Activated T-cell treated with anti-CD3 and anti-CD28 coated beads, Interleukin-2, amount 50 U/mL, for 72 hours (primary cell): ENCODE results near the gene SYNE2. TPM values are rescaled to one million over a fixed set of nuclear protein-coding genes. Genes with fewer than 3 reads are reported as not detected.
A peak's percentile ranks its signal among the peaks of the same experiment; 100 is the strongest.
"Not testable (repeated sequence)": the region's sequence is repeated elsewhere in the genome, so short reads cannot be mapped to it uniquely, and the experiment has no call there.

Source experiments
- ATAC-seq, 2 donors: fragments of 150-1000 bp; cut with Tn5 transposase; replicated peaks in 1 of 2; 2 replicates each; pipeline ENCODE4 v1.10.0; 2021; ENCODE audit warnings: moderate library complexity in 2 of 2, mild to moderate bottlenecking in 1 of 2
- DNase-seq, 2 donors: peaks; one replicate each; pipeline ENCODE4 v3.0.0; 2021 to 2022; ENCODE audit warnings: mixed read lengths in 1 of 2
- H3K27ac Mint-ChIP-seq: one replicate; pipeline ENCODE4 v1.8.0; 2022; ENCODE audit warnings: mild to moderate bottlenecking, moderate library complexity, mixed read lengths
- H3K27me3 Mint-ChIP-seq: one replicate; pipeline ENCODE4 v1.8.0; 2022; ENCODE audit warnings: low read depth, mixed read lengths
- H3K36me3 Mint-ChIP-seq, 2 donors: one replicate each; pipeline ENCODE4 v1.8.0; 2022; ENCODE audit warnings: mixed read lengths in 2 of 2, mild to moderate bottlenecking in 1 of 2; ENCODE audit not compliant: insufficient read depth in 2 of 2
- H3K4me1 Mint-ChIP-seq: one replicate; pipeline ENCODE4 v1.8.0; 2022; ENCODE audit warnings: low read depth, mixed read lengths
- H3K4me3 Mint-ChIP-seq, 2 donors: one replicate each; pipeline ENCODE4 v1.8.0; 2022; ENCODE audit warnings: mild to moderate bottlenecking in 2 of 2, mixed read lengths in 2 of 2, moderate library complexity in 2 of 2
- H3K9me3 Mint-ChIP-seq, 2 donors: one replicate each; pipeline ENCODE4 v1.8.0; 2022; ENCODE audit warnings: mixed read lengths in 2 of 2
- total RNA-seq, 2 donors: library from RNA; stranded (reverse); gene quantifications; one replicate each; pipeline ENCODE4 v1.2.3, GENCODE V29; 2022

The SYNE2 gene
- total RNA-seq, 2 donors from 2014 or later, result 32.3 to 48.8 TPM

DNA sequence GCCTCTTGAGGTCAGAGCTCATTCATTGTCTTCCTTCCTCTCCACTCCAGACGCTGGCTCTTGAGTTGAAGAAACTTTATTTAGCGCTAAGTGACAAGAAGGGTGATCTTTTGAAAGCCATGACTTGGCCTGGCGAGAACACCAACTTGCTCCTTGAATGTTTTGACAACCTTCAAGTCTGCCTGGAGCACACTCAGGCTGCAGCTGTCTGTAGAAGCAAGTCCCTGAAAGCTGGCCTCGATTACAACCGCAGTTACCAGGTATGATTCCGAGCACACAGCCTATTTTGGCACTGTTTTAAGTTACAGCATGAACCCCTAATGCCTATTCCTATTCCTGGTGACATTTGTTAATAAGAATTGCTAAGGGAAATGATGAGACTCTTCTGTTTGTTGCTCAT lies 273.7 kb downstream of the SYNE2 start:
- peaks cover 2 to 4% of the 10 kb centered on the region in 2 donors for H3K36me3 Mint-ChIP-seq

GRCh38 chr14:64137657-64138290 lies 285.0 kb downstream of the SYNE2 start:
- DNase-seq, result no peak
- Mint-ChIP-seq H3K4me3 (no peak overlapping the region), H3K27me3 (no peaks in the 10 kb centered on the region), H3K27ac (no peak overlapping the region), H3K4me1 (no peaks in the 10 kb centered on the region), H3K36me3 (no peaks in the 10 kb centered on the region), H3K9me3 (no peaks in the 10 kb centered on the region)
- no peak for ATAC-seq

More for the DNA sequence above, 273.7 kb downstream of the SYNE2 start:
- H3K4me3 Mint-ChIP-seq, result no peak overlapping the region
- DNase-seq (no peak), ATAC-seq (no peak)
- no peak overlapping the region for H3K27ac Mint-ChIP-seq
- H3K27me3 Mint-ChIP-seq, result no peaks in the 10 kb centered on the region
- H3K4me1 Mint-ChIP-seq, result peaks cover 7% of the 10 kb centered on the region
- no peaks in the 10 kb centered on the region for H3K9me3 Mint-ChIP-seq

- Mint-ChIP-seq H3K9me3 (no peaks in the 10 kb centered on the region), H3K27ac (no peak overlapping the region), H3K4me3 (no peak overlapping the region), H3K27me3 (no peaks in the 10 kb centered on the region), H3K4me1 (no peaks in the 10 kb centered on the region), H3K36me3 (peaks cover 0 to 2% of the 10 kb centered on the region in 2 donors)
- no peak for ATAC-seq
- DNase-seq, result no peak
These were observed 294.5 kb downstream of the SYNE2 start for GRCh38 chr14:64147126-64147790.

DNA sequence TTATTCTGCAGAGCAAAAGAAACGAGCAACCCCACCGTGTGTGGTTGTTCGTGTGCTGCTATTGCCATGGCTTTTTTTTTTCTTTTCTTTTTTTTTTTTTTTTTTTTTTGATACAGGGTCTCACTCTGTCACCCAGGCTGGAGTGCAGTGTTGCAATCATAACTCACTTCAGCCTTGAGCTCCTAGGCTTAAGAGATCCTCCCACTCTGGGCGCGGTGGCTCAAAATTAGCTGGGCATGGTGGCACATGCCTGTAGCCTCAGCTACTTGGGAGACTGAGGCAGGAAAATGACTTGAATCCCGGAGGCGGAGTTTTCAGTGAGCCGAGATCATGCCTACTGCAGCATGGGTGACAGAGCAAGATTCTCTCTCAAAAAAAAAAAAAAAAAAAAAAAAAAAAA lies 297.1 kb downstream of the SYNE2 start:
- H3K27ac Mint-ChIP-seq, result no peak overlapping the region
- no peak overlapping the region for H3K4me3 Mint-ChIP-seq
- no peaks in the 10 kb centered on the region for H3K4me1 Mint-ChIP-seq
- H3K36me3 Mint-ChIP-seq, result no peaks in the 10 kb centered on the region
- DNase-seq, result no peak
- ATAC-seq, result no peak
- H3K9me3 Mint-ChIP-seq, result no peaks in the 10 kb centered on the region
- no peaks in the 10 kb centered on the region for H3K27me3 Mint-ChIP-seq

- H3K27me3 Mint-ChIP-seq, result no peaks in the 10 kb centered on the region
- H3K27ac Mint-ChIP-seq, result peak overlapping the region; percentile 41
- ATAC-seq (no peak), DNase-seq (no peak)
- H3K4me1 Mint-ChIP-seq, result no peaks in the 10 kb centered on the region
- no peak overlapping the region for H3K4me3 Mint-ChIP-seq
- H3K9me3 Mint-ChIP-seq, result no peaks in the 10 kb centered on the region
- no peaks in the 10 kb centered on the region for H3K36me3 Mint-ChIP-seq
These were observed 305.8 kb downstream of the SYNE2 start for GRCh38 chr14:64158608-64159007.

DNA sequence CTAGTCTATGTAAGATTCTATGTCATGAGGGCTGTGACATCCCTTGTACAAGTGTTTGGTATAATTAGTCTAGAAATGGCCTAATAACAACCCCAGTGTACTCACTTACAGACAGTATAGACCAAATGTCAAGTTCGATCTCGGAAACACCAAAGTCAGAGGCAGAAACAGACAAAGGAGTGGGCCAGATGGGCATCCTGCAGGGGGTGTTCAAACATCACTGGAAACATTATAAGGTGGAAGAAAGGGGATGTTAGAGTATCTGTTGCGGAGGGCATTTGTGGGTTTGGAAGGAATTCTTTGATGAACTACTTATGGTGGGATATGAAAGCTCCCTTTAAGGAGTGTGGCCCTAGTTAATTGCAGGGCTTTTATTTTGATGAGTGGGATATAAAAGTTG lies 306.8 kb downstream of the SYNE2 start:
- Mint-ChIP-seq H3K36me3 (no peaks in the 10 kb centered on the region), H3K9me3 (no peaks in the 10 kb centered on the region), H3K4me3 (no peak overlapping the region), H3K27me3 (no peaks in the 10 kb centered on the region), H3K4me1 (no peaks in the 10 kb centered on the region), H3K27ac (no peak overlapping the region)
- DNase-seq, result no peak
- no peak for ATAC-seq

- Mint-ChIP-seq H3K36me3 (peaks cover 0 to 3% of the 10 kb centered on the region in 2 donors), H3K9me3 (no peaks in the 10 kb centered on the region), H3K27me3 (no peaks in the 10 kb centered on the region), H3K4me1 (no peaks in the 10 kb centered on the region), H3K27ac (no peak overlapping the region), H3K4me3 (no peak overlapping the region)
- DNase-seq, result no peak
- no peak for ATAC-seq
These were observed 317.4 kb downstream of the SYNE2 start for GRCh38 chr14:64170181-64170580.

DNA sequence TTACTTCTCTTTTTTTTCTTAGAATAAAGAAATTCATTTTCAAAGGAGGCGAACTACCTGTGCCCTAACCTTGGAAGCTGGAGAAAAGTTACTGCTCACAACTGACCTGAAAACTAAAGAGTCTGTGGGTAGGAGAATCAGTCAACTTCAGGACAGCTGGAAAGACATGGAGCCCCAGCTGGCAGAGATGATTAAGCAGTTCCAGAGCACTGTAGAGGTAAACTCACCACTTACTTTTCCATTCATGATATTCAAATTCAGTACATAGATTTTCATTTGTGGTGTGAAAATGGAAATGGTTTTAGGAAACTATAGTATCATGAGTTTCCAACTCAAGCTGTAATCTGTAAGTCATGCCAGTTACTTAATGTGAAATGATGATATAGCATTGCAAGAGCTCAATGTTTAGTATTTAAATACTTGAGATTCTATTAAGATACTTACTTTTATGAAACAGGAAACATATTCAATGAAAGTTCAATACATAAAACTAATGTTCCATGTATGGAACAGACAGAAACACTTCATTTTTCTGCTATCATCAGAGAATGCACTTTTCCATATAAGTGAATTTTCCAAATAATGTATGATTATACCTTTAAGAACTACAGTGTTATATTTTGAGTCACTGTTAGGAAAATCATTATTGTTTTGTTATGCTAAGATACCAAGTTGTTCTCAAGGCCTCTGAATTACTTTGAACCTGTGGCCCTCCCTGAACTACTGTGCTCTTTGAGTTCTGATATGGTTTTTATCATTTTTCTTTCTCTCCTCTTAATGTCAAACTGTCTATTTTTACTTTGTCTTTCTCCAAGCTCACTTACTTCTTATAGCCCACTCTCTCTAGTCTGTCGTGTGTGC lies 322.3 kb downstream of the SYNE2 start:
- Mint-ChIP-seq H3K27me3 (no peaks in the 10 kb centered on the region), H3K36me3 (peaks cover 0 to 3% of the 10 kb centered on the region in 2 donors), H3K27ac (peak overlapping the region; percentile 63), H3K9me3 (no peaks in the 10 kb centered on the region), H3K4me3 (no peak overlapping the region), H3K4me1 (peaks cover 14% of the 10 kb centered on the region)
- ATAC-seq, result peak; percentile 70 to 71
- no peak for DNase-seq

DNA sequence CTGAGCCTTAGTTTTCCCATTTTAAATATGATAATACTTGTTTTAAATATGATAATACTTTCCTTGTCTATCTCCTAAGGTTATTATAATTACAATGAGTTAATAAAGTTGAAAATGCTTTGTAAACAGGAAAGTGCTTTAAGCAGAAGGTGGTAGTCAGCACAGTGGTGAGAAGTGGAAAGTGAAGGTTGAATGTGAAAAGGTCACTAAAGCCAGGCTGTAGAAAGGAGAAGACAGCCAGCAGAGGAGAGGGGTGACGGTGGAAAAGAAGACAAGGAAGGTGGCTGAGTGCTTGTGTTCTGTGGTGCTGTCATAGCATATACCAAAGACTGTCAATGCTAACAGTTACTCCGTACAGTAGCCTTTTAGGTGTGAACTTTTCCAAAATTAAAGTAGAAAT lies 323.5 kb downstream of the SYNE2 start:
- peaks cover 14% of the 10 kb centered on the region for H3K4me1 Mint-ChIP-seq
- DNase-seq (no peak), ATAC-seq (peak in 1 of 2 donors; percentile 28)
- H3K9me3 Mint-ChIP-seq, result no peaks in the 10 kb centered on the region
- peak overlapping the region; percentile 2 for H3K27ac Mint-ChIP-seq
- peaks cover 0 to 3% of the 10 kb centered on the region in 2 donors for H3K36me3 Mint-ChIP-seq
- H3K4me3 Mint-ChIP-seq, result peak overlapping the region in 1 of 2 donors; percentile 13
- H3K27me3 Mint-ChIP-seq, result no peaks in the 10 kb centered on the region

DNA sequence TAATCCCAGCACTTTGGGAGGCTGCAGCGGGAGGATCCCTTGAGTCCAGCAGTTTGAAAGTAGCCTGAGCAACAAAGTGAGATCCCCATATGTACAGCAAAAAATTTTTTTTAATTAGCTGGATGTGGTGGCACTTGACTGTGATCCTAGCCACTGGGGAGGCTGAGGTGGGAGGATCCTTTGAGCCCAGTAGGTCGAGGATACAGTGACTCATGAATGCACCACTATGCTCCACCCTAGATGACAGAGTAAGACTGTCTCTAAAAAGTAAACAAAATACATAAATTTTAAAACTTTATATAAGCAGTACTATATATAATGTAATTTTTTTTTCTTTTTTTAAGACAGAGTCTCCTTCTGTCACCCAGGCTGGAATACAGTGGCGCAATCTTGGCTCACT lies 326.0 kb downstream of the SYNE2 start:
- H3K36me3 Mint-ChIP-seq, result peaks cover 0 to 4% of the 10 kb centered on the region in 2 donors
- peaks cover 14% of the 10 kb centered on the region for H3K4me1 Mint-ChIP-seq
- DNase-seq (no peak), ATAC-seq (no peak)
- no peak overlapping the region for H3K27ac Mint-ChIP-seq
- no peaks in the 10 kb centered on the region for H3K27me3 Mint-ChIP-seq
- H3K9me3 Mint-ChIP-seq, result no peaks in the 10 kb centered on the region
- no peak overlapping the region for H3K4me3 Mint-ChIP-seq

DNA sequence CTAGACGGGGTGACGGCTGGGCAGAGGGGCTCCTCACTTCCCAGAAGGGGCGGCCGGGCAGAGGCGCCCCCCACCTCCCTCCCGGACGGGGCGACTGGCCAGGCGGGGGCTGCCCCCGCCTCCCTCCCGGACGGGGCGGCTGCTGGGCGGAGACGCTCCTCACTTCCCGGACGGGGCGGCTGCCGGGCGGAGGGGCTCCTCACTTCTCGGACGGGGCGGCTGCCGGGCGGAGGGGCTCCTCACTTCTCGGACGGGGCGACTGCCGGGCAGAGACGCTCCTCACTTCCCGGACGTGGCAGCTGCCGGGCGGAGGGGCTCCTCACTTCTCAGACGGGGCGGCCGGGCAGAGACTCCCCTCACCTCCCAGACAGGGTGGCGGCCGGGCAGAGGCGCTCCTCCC lies 330.1 kb downstream of the SYNE2 start:
- not testable (repeated sequence) for H3K36me3 Mint-ChIP-seq, H3K4me3 Mint-ChIP-seq, H3K27ac Mint-ChIP-seq

GRCh38 chr14:64184103-64184729 lies 331.4 kb downstream of the SYNE2 start:
- Mint-ChIP-seq H3K36me3 (peaks cover 0 to 7% of the 10 kb centered on the region in 2 donors), H3K9me3 (no peaks in the 10 kb centered on the region), H3K27ac (no peak overlapping the region), H3K27me3 (no peaks in the 10 kb centered on the region), H3K4me1 (no peaks in the 10 kb centered on the region), H3K4me3 (no peak overlapping the region)
- DNase-seq (no peak), ATAC-seq (no peak)

More for the DNA sequence above, 330.1 kb downstream of the SYNE2 start:
- not testable (repeated sequence) for DNase-seq, H3K27me3 Mint-ChIP-seq, H3K9me3 Mint-ChIP-seq, H3K4me1 Mint-ChIP-seq, ATAC-seq

- H3K27ac Mint-ChIP-seq, result no peak overlapping the region
- H3K27me3 Mint-ChIP-seq, result no peaks in the 10 kb centered on the region
- H3K4me1 Mint-ChIP-seq, result no peaks in the 10 kb centered on the region
- H3K4me3 Mint-ChIP-seq, result no peak overlapping the region
- ATAC-seq (peak in 1 of 2 donors; percentile 30), DNase-seq (no peak)
- peaks cover 0 to 7% of the 10 kb centered on the region in 2 donors for H3K36me3 Mint-ChIP-seq
- H3K9me3 Mint-ChIP-seq, result no peaks in the 10 kb centered on the region
These were observed 332.4 kb downstream of the SYNE2 start for GRCh38 chr14:64185184-64185583.
